ENCODE data around the gene AQP6.
"Not testable (repeated sequence)": the region's sequence is repeated elsewhere in the genome, so short reads cannot be mapped to it uniquely, and the experiment has no call there.

AQP6 gene

GRCh38 chr12:49982246-49983087, 9.7 kb downstream of the AQP6 start:
- FAIRE-seq, result no peak
- TF ChIP-seq SPI1 (IDR thresholded peaks at IDR 0.05; ENCODE audit: low read depth, low read length) (no peak), TAF1 (IDR thresholded peaks at IDR 0.05; ENCODE audit: low read depth, low read length) (no peak), POU2F2 (IDR thresholded peaks at IDR 0.05; ENCODE audit: low read depth, low read length) (no peak), POLR2A (IDR thresholded peaks at IDR 0.05; ENCODE audit: low read depth, low read length) (no peak), POLR2AphosphoS5 (IDR thresholded peaks at IDR 0.05; ENCODE audit: low read depth, low read length) (no peak)
- no peak for DNase-seq (ENCODE audit: insufficient read length, low spot score)

GRCh38 chr12:49983892-49984291, 11.1 kb downstream of the AQP6 start:
- DNase-seq (ENCODE audit: insufficient read length, low spot score), result no peak
- TF ChIP-seq TAF1 (IDR thresholded peaks at IDR 0.05; ENCODE audit: low read depth, low read length) (no peak), POLR2AphosphoS5 (IDR thresholded peaks at IDR 0.05; ENCODE audit: low read depth, low read length) (no peak), POLR2A (IDR thresholded peaks at IDR 0.05; ENCODE audit: low read depth, low read length) (no peak), POU2F2 (IDR thresholded peaks at IDR 0.05; ENCODE audit: low read depth, low read length) (no peak), SPI1 (IDR thresholded peaks at IDR 0.05; ENCODE audit: low read depth, low read length) (no peak), PAX5 (IDR thresholded peaks at IDR 0.05; ENCODE audit: insufficient read depth, low read length, severe bottlenecking) (no peak)
- FAIRE-seq, result no peak

- no peak for FAIRE-seq
- TF ChIP-seq PAX5 (IDR thresholded peaks at IDR 0.05; ENCODE audit: insufficient read depth, low read length, severe bottlenecking) (no peak), POU2F2 (IDR thresholded peaks at IDR 0.05; ENCODE audit: low read depth, low read length) (no peak), SPI1 (IDR thresholded peaks at IDR 0.05; ENCODE audit: low read depth, low read length) (no peak), TAF1 (IDR thresholded peaks at IDR 0.05; ENCODE audit: low read depth, low read length) (no peak), POLR2AphosphoS5 (IDR thresholded peaks at IDR 0.05; ENCODE audit: low read depth, low read length) (no peak), POLR2A (IDR thresholded peaks at IDR 0.05; ENCODE audit: low read depth, low read length) (no peak)
These were observed 12.0 kb downstream of the AQP6 start for GRCh38 chr12:49984476-49985359.

GRCh38 chr12:49985981-49986380, 13.2 kb downstream of the AQP6 start:
- DNase-seq (ENCODE audit: insufficient read length, low spot score), result no peak
- no peak for FAIRE-seq
- no peak for TF ChIP-seq PAX5 (IDR thresholded peaks at IDR 0.05; ENCODE audit: insufficient read depth, low read length, severe bottlenecking)
- TF ChIP-seq SPI1 (IDR thresholded peaks at IDR 0.05; ENCODE audit: low read depth, low read length), result no peak
- TF ChIP-seq POLR2A (IDR thresholded peaks at IDR 0.05; ENCODE audit: low read depth, low read length), result no peak

More at GRCh38 chr12:49984476-49985359, 12.0 kb downstream of the AQP6 start:
- DNase-seq (ENCODE audit: insufficient read length, low spot score), result no peak

GRCh38 chr12:49986476-49986875, 13.7 kb downstream of the AQP6 start:
- not testable (repeated sequence) for FAIRE-seq; DNase-seq (ENCODE audit: insufficient read length, low spot score)

GRCh38 chr12:49987625-49988303, 15.0 kb downstream of the AQP6 start:
- FAIRE-seq, result no peak

GRCh38 chr12:49989400-49989799, 16.7 kb downstream of the AQP6 start:
- DNase-seq (ENCODE audit: insufficient read length, low spot score); FAIRE-seq: not testable (repeated sequence)

More at GRCh38 chr12:49987625-49988303, 15.0 kb downstream of the AQP6 start:
- no peak for DNase-seq (ENCODE audit: insufficient read length, low spot score)
- TF ChIP-seq POLR2A (IDR thresholded peaks at IDR 0.05; ENCODE audit: low read depth, low read length), result no peak
- no peak for TF ChIP-seq PAX5 (IDR thresholded peaks at IDR 0.05; ENCODE audit: insufficient read depth, low read length, severe bottlenecking)
- TF ChIP-seq POU2F2 (IDR thresholded peaks at IDR 0.05; ENCODE audit: low read depth, low read length), result no peak
- TF ChIP-seq POLR2AphosphoS5 (IDR thresholded peaks at IDR 0.05; ENCODE audit: low read depth, low read length), result no peak
- TF ChIP-seq SPI1 (IDR thresholded peaks at IDR 0.05; ENCODE audit: low read depth, low read length), result no peak
- TF ChIP-seq TAF1 (IDR thresholded peaks at IDR 0.05; ENCODE audit: low read depth, low read length), result no peak

GRCh38 chr12:49990273-49990672, 17.5 kb downstream of the AQP6 start:
- no peak for TF ChIP-seq POLR2AphosphoS5 (IDR thresholded peaks at IDR 0.05; ENCODE audit: low read depth, low read length)
- no peak for TF ChIP-seq POU2F2 (IDR thresholded peaks at IDR 0.05; ENCODE audit: low read depth, low read length)
- no peak for TF ChIP-seq TAF1 (IDR thresholded peaks at IDR 0.05; ENCODE audit: low read depth, low read length)
- TF ChIP-seq POLR2A (IDR thresholded peaks at IDR 0.05; ENCODE audit: low read depth, low read length), result no peak
- no peak for TF ChIP-seq SPI1 (IDR thresholded peaks at IDR 0.05; ENCODE audit: low read depth, low read length)
- TF ChIP-seq PAX5 (IDR thresholded peaks at IDR 0.05; ENCODE audit: insufficient read depth, low read length, severe bottlenecking), result no peak
- FAIRE-seq (no peak), DNase-seq (ENCODE audit: insufficient read length, low spot score) (no peak)

GRCh38 chr12:49998453-49998852, 25.7 kb downstream of the AQP6 start:
- DNase-seq (ENCODE audit: insufficient read length, low spot score) (no peak), FAIRE-seq (no peak)
- TF ChIP-seq PAX5 (IDR thresholded peaks at IDR 0.05; ENCODE audit: insufficient read depth, low read length, severe bottlenecking), result no peak
- TF ChIP-seq POLR2A (IDR thresholded peaks at IDR 0.05; ENCODE audit: low read depth, low read length), result no peak
- no peak for TF ChIP-seq SPI1 (IDR thresholded peaks at IDR 0.05; ENCODE audit: low read depth, low read length)
- TF ChIP-seq POLR2AphosphoS5 (IDR thresholded peaks at IDR 0.05; ENCODE audit: low read depth, low read length), result no peak
- TF ChIP-seq TAF1 (IDR thresholded peaks at IDR 0.05; ENCODE audit: low read depth, low read length), result no peak
- TF ChIP-seq POU2F2 (IDR thresholded peaks at IDR 0.05; ENCODE audit: low read depth, low read length), result no peak

Data from GM12891 (cell line).